GM06990 (cell line): ENCODE results near the gene DNM1.

ENCODE experiments used
- DNase-seq: peaks from one replicate; pipeline ENCODE4 v3.0.0-alpha.2; 2011; ENCODE audit not compliant: insufficient read length; ENCODE audit errors: extremely low read depth
- H3K27me3 ChIP-seq: replicated peaks from 2 replicates; pipeline ENCODE4 v1.6.0; 2011; ENCODE audit warnings: low read length; ENCODE audit not compliant: control insufficient read depth, insufficient read depth
- H3K36me3 ChIP-seq: 2 replicates; pipeline ENCODE4 v1.5.1; 2011; ENCODE audit warnings: low read length; ENCODE audit not compliant: control insufficient read depth, insufficient read depth
- H3K4me3 ChIP-seq: replicated peaks from 2 replicates; pipeline ENCODE4 v1.5.1; 2011; ENCODE audit warnings: low read depth, mild to moderate bottlenecking, control low read depth, low read length
- TF ChIP-seq, protein P1 (sequence below): IDR thresholded peaks from 2 replicates; pipeline ENCODE4 v1.5.1; 2011; ENCODE audit warnings: low read length, control low read depth, mild to moderate bottlenecking, inconsistent platforms; ENCODE audit not compliant: insufficient read depth, poor library complexity, severe bottlenecking

Gene DNM1

DNA sequence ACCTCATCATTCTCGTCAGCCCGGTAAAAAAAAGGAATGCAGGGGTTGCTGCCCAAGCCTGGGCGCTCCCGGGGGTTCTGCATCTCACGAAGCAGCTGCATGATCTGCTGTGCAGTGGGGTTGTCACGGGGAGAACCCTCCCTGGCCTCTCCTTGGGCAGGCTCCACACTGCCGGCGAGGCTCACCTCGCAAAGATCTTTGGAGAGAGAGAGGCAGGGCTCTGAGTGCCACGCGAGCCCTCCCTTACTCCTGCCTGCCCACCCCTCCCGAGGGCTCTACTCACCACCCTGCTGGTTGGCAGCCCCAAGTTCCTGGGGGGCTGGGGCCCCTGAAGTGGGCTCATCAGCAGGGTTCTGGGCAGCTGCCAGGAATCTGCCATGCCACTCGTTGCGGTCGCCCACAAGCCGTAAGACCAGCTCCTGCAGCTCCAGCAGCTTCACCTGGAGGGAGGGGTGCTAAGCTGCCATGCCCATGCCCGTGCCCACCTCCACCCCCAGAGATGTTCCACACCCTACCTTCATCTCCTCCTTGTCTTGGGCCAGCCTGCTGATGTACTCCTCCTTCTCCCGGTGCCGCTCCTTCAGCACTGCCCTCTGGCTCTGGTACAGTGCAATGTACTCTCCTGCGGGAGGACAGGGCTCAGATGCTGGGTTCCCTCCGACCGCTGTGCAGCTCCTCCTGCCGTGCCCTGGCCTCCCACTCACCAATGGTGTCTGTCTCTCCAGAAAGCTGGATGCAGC lies 54.1 kb downstream of the DNM1 start:
- TF ChIP-seq, protein P1, sequence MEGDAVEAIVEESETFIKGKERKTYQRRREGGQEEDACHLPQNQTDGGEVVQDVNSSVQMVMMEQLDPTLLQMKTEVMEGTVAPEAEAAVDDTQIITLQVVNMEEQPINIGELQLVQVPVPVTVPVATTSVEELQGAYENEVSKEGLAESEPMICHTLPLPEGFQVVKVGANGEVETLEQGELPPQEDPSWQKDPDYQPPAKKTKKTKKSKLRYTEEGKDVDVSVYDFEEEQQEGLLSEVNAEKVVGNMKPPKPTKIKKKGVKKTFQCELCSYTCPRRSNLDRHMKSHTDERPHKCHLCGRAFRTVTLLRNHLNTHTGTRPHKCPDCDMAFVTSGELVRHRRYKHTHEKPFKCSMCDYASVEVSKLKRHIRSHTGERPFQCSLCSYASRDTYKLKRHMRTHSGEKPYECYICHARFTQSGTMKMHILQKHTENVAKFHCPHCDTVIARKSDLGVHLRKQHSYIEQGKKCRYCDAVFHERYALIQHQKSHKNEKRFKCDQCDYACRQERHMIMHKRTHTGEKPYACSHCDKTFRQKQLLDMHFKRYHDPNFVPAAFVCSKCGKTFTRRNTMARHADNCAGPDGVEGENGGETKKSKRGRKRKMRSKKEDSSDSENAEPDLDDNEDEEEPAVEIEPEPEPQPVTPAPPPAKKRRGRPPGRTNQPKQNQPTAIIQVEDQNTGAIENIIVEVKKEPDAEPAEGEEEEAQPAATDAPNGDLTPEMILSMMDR: no peak
- DNase-seq: no peak
- no peak overlapping the region for H3K4me3 ChIP-seq
- H3K27me3 ChIP-seq: peaks cover 1% of the 10 kb centered on the region; the same call in 1 of the 2 replicates
- peaks cover 26% of the 10 kb centered on the region for H3K36me3 ChIP-seq

DNA sequence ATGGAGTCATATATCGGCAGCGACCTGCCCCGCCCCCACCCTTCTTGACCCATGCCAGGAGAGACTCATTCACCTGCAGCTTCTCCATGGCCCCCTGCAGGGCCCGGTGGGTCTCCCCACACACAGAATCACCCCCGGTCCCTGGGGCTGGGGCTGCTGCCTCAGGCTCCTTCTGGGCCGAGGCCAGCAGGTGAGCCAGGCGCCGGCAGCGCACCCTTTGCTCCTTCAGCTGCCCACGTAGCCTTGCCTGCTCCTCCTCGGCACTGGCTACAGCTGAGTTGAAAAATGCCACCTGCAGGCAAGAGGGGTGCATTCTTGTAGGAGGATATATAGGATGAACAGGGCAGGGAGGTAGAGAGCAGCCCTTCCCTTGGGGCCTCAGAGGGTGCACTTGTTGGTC lies 54.7 kb downstream of the DNM1 start:
- DNase-seq: no peak
- Histone ChIP-seq H3K4me3 (no peak overlapping the region), H3K36me3 (peaks cover 32% of the 10 kb centered on the region), H3K27me3 (no peaks in the 10 kb centered on the region)
- TF ChIP-seq, protein P1: no peak

- H3K27me3 ChIP-seq: no peaks in the 10 kb centered on the region
- H3K36me3 ChIP-seq: peaks cover 32% of the 10 kb centered on the region
- H3K4me3 ChIP-seq: no peak overlapping the region
- no peak for DNase-seq
- TF ChIP-seq, protein P1: no peak
These were observed 55.1 kb downstream of the DNM1 start for GRCh38 chr9:128258326-128258725.

DNA sequence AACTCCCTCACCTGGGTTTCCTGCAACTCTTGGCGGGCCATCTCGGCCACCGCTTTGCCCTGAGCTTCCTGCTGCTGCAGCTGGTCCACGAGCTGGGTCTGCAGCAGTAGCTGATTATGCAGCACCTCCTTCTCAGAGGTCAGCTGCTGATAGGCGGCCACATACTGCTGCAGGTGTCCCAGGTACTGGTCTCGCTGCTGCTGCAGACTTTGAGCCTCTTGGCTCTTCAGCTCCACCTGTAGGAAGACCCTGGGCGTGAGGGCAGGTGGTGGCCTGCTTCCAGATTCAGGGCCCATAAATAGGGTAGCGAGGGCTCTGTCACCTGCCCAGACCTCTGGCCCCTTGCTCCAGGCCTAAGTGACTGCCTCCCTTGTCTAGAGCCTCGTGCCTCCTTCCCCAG lies 56.0 kb downstream of the DNM1 start:
- no peak for DNase-seq
- Histone ChIP-seq H3K27me3 (no peaks in the 10 kb centered on the region), H3K36me3 (peaks cover 32% of the 10 kb centered on the region), H3K4me3 (no peak overlapping the region)
- TF ChIP-seq, protein P1: no peak

- no peaks in the 10 kb centered on the region for H3K27me3 ChIP-seq
- peaks cover 34% of the 10 kb centered on the region for H3K36me3 ChIP-seq
- DNase-seq: no peak
- no peak overlapping the region for H3K4me3 ChIP-seq
- TF ChIP-seq, protein P1: no peak
These were observed 57.2 kb downstream of the DNM1 start for GRCh38 chr9:128260340-128260739.

GRCh38 chr9:128262687-128263086 lies 59.5 kb downstream of the DNM1 start:
- H3K36me3 ChIP-seq: peaks cover 37% of the 10 kb centered on the region
- no peak for DNase-seq
- TF ChIP-seq, protein P1: no peak
- no peaks in the 10 kb centered on the region for H3K27me3 ChIP-seq
- no peak overlapping the region for H3K4me3 ChIP-seq
